CD8-positive, alpha-beta memory T cell (primary cell): ENCODE data around the gene DUOXA2. TPM values are rescaled to one million over a fixed set of nuclear protein-coding genes. Genes with fewer than 3 reads are reported as not detected.

ENCODE experiments used
- CTCF ChIA-PET: fragments of 350-600 bp; sonication (Branson Sonifier 250); formaldehyde crosslinking; loops from one replicate; lab custom pipeline; 2021; ENCODE audit warnings: antibody characterized with exemption; lab: Charles Lee
- POLR2A ChIA-PET: fragments of 350-600 bp; sonication (Branson Sonifier 250); formaldehyde crosslinking; loops from one replicate; lab custom pipeline; 2021; ENCODE audit warnings: antibody characterized with exemption; lab: Charles Lee
- DNase-seq, 5 donors: peaks; one replicate each; pipeline versions ENCODE4 v3.0.0 to v3.0.0-alpha.2; 2020 to 2022; ENCODE audit warnings: mixed read lengths in 1 of 5
- H3K27ac ChIP-seq: one replicate; pipeline ENCODE4 v1.7.0; 2013; ENCODE audit warnings: low read depth, mild to moderate bottlenecking, low read length, moderate library complexity
- H3K27me3 ChIP-seq: 2 replicates; pipeline ENCODE4 v1.7.0; 2013; ENCODE audit warnings: low read length, mild to moderate bottlenecking; ENCODE audit not compliant: insufficient read depth, poor library complexity, severe bottlenecking
- H3K36me3 ChIP-seq: 2 replicates; pipeline ENCODE4 v1.7.0; 2013; ENCODE audit warnings: mild to moderate bottlenecking, low read length, moderate library complexity; ENCODE audit not compliant: insufficient read depth
- H3K4me1 ChIP-seq: 2 replicates; pipeline ENCODE4 v1.7.0; 2013; ENCODE audit warnings: mild to moderate bottlenecking, low read length, moderate library complexity; ENCODE audit not compliant: insufficient read depth
- H3K4me3 ChIP-seq: 2 replicates; pipeline ENCODE4 v1.7.0; 2013; ENCODE audit warnings: mild to moderate bottlenecking, low read length
- H3K9me3 ChIP-seq: 2 replicates; pipeline ENCODE4 v1.7.0; 2013; ENCODE audit warnings: mild to moderate bottlenecking, low read length
- H3K27ac Mint-ChIP-seq, 8 donors: one replicate each; pipeline ENCODE4 v1.8.0; 2020 to 2021; ENCODE audit warnings: mixed read lengths in 8 of 8, mild to moderate bottlenecking in 6 of 8, inconsistent platforms in 3 of 8, moderate library complexity in 3 of 8
- H3K27me3 Mint-ChIP-seq, 2 donors: one replicate each; pipeline ENCODE4 v1.8.0; 2020 to 2021; ENCODE audit warnings: mixed read lengths in 2 of 2, mild to moderate bottlenecking in 1 of 2, moderate library complexity in 1 of 2
- H3K36me3 Mint-ChIP-seq, 3 donors: one replicate each; pipeline ENCODE4 v1.8.0; 2020 to 2021; ENCODE audit warnings: mixed read lengths in 3 of 3, inconsistent platforms in 1 of 3, mild to moderate bottlenecking in 1 of 3
- H3K4me1 Mint-ChIP-seq, 3 donors: one replicate each; pipeline ENCODE4 v1.8.0; 2020 to 2021; ENCODE audit warnings: mixed read lengths in 3 of 3, inconsistent platforms in 1 of 3, mild to moderate bottlenecking in 1 of 3
- H3K4me3 Mint-ChIP-seq, 7 donors: one replicate each; pipeline ENCODE4 v1.8.0; 2020 to 2021; ENCODE audit warnings: mixed read lengths in 7 of 7, mild to moderate bottlenecking in 6 of 7, moderate library complexity in 4 of 7, inconsistent platforms in 2 of 7
- H3K9me3 Mint-ChIP-seq, 5 donors: one replicate each; pipeline ENCODE4 v1.8.0; 2020 to 2022; ENCODE audit warnings: mixed read lengths in 5 of 5, mild to moderate bottlenecking in 3 of 5, moderate library complexity in 2 of 5, inconsistent platforms in 1 of 5
- polyA plus RNA-seq: library from polyadenylated mRNA; unstranded; fragments of 300-500 nt; fragmentation: Illumina TruSeq; gene quantifications from one replicate; pipeline ENCODE4 v1.2.3, GENCODE V29; 2021
- total RNA-seq, 2 experiments: library from RNA; stranded (reverse); gene quantifications; one replicate each; pipeline ENCODE4 v1.2.3, GENCODE V29; 2021

The DUOXA2 gene
- total and polyA plus RNA-seq, 3 experiments from 2014 or later, result not detected

DNA sequence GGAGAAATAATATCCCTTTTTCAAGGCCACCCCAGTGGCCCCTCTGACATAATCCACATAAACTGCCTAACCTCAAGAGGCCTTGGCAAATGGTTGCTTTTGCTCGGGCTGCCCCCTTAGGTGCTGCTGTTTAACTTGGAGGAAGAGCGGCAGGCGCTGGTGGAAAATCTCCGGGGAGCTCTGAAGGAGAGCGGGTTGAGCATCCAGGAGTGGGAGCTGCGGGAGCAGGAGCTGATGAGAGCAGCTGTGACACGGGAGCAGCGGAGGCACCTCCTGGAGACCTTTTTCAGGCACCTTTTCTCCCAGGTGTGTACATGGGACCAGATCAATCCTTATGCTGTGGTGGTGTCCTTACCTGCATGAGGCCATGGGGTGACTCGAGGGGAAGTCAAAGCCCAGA, 30.6 kb downstream of the DUOXA2 start:
- Mint-ChIP-seq H3K27ac (peak overlapping the region in 1 of 8 donors; percentile 38), H3K4me1 (no peaks in the 10 kb centered on the region), H3K9me3 (no peaks in the 10 kb centered on the region), H3K27me3 (peaks cover 0 to 2% of the 10 kb centered on the region in 2 donors), H3K36me3 (peaks cover 0 to 3% (median 0%) of the 10 kb centered on the region in 3 donors), H3K4me3 (no peak overlapping the region)
- no peak overlapping the region for H3K27ac ChIP-seq
- POLR2A ChIA-PET, result no interaction called here
- no peaks in the 10 kb centered on the region for H3K27me3 ChIP-seq
- no peaks in the 10 kb centered on the region for H3K4me1 ChIP-seq
- no peak for DNase-seq
- H3K9me3 ChIP-seq, result no peaks in the 10 kb centered on the region
- H3K4me3 ChIP-seq, result no peak overlapping the region
- CTCF ChIA-PET, result interaction anchor here (0.9 kb wide), 1 partner anchor 18 kb away, joined by 3 read pairs; no protein-coding TSS in a partner anchor
- no peaks in the 10 kb centered on the region for H3K36me3 ChIP-seq

DNA sequence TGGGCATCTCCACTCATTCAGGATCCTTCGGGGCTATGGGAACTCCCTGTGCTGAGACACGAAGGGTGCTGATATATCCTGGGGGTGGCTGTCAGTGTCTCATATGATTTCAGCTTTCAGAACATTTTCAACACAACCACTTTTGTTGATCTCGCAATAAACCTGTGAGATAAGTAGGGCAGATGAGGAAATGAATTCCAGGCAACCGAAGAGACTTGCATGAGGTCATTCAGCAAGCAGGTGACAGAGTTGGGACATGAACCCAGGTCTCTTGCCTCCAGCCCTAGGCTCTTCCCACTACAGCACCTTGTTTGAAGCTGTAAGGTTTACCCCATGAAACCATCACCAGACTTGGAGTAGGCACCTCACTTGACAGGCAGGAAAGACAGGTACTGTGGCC, 32.3 kb downstream of the DUOXA2 start:
- H3K4me3 ChIP-seq, result no peak overlapping the region
- no peaks in the 10 kb centered on the region for H3K36me3 ChIP-seq
- no peaks in the 10 kb centered on the region for H3K9me3 ChIP-seq
- no peaks in the 10 kb centered on the region for H3K4me1 Mint-ChIP-seq
- no peak overlapping the region for H3K27ac Mint-ChIP-seq
- H3K27ac ChIP-seq, result no peak overlapping the region
- H3K4me3 Mint-ChIP-seq, result no peak overlapping the region
- ChIA-PET POLR2A (no interaction called here), CTCF (interaction anchor here (2.0 kb wide), 1 partner anchor 28 kb away, joined by 7 read pairs; no protein-coding TSS in a partner anchor)
- no peaks in the 10 kb centered on the region for H3K27me3 ChIP-seq
- H3K36me3 Mint-ChIP-seq, result peaks cover 0 to 8% (median 0%) of the 10 kb centered on the region in 3 donors
- no peaks in the 10 kb centered on the region for H3K9me3 Mint-ChIP-seq
- peaks cover 0 to 2% of the 10 kb centered on the region in 2 donors for H3K27me3 Mint-ChIP-seq
- H3K4me1 ChIP-seq, result no peaks in the 10 kb centered on the region
- DNase-seq, result no peak

DNA sequence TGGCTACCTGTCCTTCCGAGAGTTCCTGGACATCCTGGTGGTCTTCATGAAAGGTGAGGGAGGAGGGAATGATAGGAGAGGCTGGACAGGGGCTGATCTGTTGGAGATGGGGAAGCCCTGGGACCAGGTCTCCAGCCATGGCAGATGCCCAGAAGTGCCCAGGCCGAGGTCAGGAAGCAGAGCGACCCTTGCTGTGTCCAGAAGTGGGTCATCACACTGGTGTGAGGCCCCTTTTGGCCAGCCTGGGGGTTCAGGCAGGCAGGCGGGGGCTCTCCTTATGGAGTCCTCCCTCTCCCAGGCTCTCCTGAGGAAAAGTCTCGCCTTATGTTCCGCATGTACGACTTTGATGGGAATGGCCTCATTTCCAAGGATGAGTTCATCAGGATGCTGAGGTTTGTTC, 33.5 kb downstream of the DUOXA2 start:
- H3K36me3 ChIP-seq, result no peaks in the 10 kb centered on the region
- H3K27ac ChIP-seq, result no peak overlapping the region
- CTCF ChIA-PET, result no interaction called here

DNA sequence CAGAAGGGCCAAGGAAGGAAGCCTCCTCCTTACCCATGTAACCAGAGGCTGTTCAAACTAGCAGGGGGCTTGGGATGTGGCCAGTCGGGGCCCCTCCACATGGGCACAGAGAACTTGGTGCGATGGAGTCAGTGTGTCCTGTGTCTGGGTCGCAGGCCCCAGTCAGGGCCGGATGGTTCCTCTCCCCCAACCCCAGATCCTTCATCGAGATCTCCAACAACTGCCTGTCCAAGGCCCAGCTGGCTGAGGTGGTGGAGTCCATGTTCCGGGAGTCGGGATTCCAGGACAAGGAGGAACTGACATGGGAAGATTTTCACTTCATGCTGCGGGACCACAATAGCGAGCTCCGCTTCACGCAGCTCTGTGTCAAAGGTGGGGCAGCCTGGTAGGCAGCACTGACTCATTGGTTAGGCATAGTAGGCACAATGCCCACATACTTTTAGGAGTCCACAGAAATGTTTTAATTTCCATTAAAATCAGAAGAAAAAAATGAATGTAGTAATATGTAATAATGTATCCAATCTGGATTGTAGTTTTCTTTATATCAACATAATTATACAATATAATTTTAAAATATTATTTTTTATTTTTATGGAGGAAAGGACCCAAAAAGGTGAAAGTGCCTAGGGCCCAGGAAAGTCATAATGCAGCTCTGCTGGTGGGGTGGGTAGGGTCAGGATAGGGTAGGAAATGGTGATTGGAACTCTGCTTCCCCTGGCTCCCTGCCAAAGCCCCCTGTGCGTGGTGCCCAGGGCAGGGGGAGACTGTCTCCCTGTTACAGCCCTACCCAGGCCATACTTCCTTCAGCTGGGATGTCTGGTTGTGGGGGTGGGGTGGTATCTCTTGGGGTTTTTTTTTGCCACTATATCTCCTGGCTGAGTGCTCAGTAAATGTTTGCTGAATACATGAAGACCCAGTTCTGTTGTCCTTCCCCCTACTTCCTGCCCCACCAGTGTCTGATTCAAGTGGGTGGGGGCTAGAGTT, 34.2 kb downstream of the DUOXA2 start:
- POLR2A ChIA-PET, result no interaction called here
- Mint-ChIP-seq H3K9me3 (no peaks in the 10 kb centered on the region), H3K4me3 (no peak overlapping the region), H3K27ac (peak overlapping the region in 1 of 8 donors; percentile 47), H3K36me3 (peaks cover 0 to 20% (median 0%) of the 10 kb centered on the region in 3 donors), H3K27me3 (peaks cover 0 to 2% of the 10 kb centered on the region in 2 donors), H3K4me1 (no peaks in the 10 kb centered on the region)
- Histone ChIP-seq H3K36me3 (no peaks in the 10 kb centered on the region), H3K4me3 (no peak overlapping the region), H3K4me1 (no peaks in the 10 kb centered on the region), H3K27me3 (no peaks in the 10 kb centered on the region), H3K9me3 (no peaks in the 10 kb centered on the region), H3K27ac (no peak overlapping the region)
- DNase-seq, result no peak
- CTCF ChIA-PET, result interaction anchor here (1.2 kb wide), 1 partner anchor 19 kb away, joined by 4 read pairs; no protein-coding TSS in a partner anchor

More for the DNA sequence above, 33.5 kb downstream of the DUOXA2 start:
- Histone ChIP-seq H3K9me3 (no peaks in the 10 kb centered on the region), H3K4me1 (no peaks in the 10 kb centered on the region), H3K4me3 (no peak overlapping the region), H3K27me3 (no peaks in the 10 kb centered on the region)
- H3K27me3 Mint-ChIP-seq, result peaks cover 0 to 2% of the 10 kb centered on the region in 2 donors
- no peak overlapping the region for H3K4me3 Mint-ChIP-seq
- POLR2A ChIA-PET, result no interaction called here
- H3K9me3 Mint-ChIP-seq, result no peaks in the 10 kb centered on the region
- H3K27ac Mint-ChIP-seq, result no peak overlapping the region
- no peak for DNase-seq
- H3K36me3 Mint-ChIP-seq, result peaks cover 0 to 17% (median 0%) of the 10 kb centered on the region in 3 donors
- H3K4me1 Mint-ChIP-seq, result no peaks in the 10 kb centered on the region

DNA sequence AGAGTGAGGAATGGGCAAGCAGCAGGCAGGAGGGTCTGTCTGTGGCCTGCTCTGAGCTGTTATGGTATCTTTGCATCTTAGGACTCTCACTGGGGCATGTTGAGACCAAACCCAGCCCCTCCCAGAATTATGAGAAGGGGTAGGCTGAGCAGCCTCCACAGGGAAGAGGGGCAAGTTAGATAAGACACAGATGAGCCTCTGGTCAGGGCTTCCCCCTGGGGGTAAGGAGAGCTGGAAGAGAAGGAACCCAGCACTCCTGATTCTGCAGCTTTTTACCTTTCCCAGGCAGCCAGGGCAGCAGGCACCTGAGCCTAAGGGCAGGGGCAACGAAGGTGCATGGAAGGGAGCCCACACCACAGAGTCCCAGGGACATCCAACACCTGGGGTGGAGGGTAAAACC, 34.9 kb downstream of the DUOXA2 start:
- H3K4me1 ChIP-seq, result no peaks in the 10 kb centered on the region
- Mint-ChIP-seq H3K9me3 (no peaks in the 10 kb centered on the region), H3K27me3 (peaks cover 0 to 2% of the 10 kb centered on the region in 2 donors), H3K36me3 (peaks cover 0 to 20% (median 0%) of the 10 kb centered on the region in 3 donors), H3K4me1 (no peaks in the 10 kb centered on the region), H3K27ac (peak overlapping the region in 1 of 8 donors; percentile 68), H3K4me3 (no peak overlapping the region)
- no peak overlapping the region for H3K4me3 ChIP-seq
- POLR2A ChIA-PET, result no interaction called here
- no peaks in the 10 kb centered on the region for H3K36me3 ChIP-seq
- CTCF ChIA-PET, result interaction anchor here (1.2 kb wide), 1 partner anchor 18 kb away, joined by 4 read pairs; no protein-coding TSS in a partner anchor
- no peaks in the 10 kb centered on the region for H3K9me3 ChIP-seq
- DNase-seq, result no peak
- no peak overlapping the region for H3K27ac ChIP-seq
- H3K27me3 ChIP-seq, result no peaks in the 10 kb centered on the region

DNA sequence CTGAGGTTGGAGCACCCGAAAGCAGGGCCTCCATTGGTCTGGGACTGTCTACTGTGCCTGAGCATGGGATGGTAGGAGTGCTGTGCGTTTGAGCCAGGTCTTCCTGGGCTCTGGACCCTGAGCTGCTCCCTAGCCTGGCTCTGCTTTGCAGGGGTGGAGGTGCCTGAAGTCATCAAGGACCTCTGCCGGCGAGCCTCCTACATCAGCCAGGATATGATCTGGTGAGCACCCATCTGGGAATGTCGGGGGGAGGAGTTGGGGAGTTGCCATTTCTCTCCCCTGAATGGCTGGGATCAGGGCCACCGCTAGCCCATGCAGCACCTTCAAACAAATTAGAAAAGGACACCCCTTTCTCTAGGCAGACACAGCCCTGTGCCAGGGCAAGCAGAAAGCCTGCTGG, 36.4 kb downstream of the DUOXA2 start:
- Histone ChIP-seq H3K4me3 (no peak overlapping the region), H3K4me1 (no peaks in the 10 kb centered on the region), H3K9me3 (no peaks in the 10 kb centered on the region), H3K27me3 (no peaks in the 10 kb centered on the region), H3K36me3 (no peaks in the 10 kb centered on the region), H3K27ac (no peak overlapping the region)
- ChIA-PET POLR2A (no interaction called here), CTCF (no interaction called here)
- no peaks in the 10 kb centered on the region for H3K4me1 Mint-ChIP-seq
- DNase-seq, result peak in 1 of 5 donors; percentile 4
- H3K36me3 Mint-ChIP-seq, result peaks cover 0 to 20% (median 0%) of the 10 kb centered on the region in 3 donors
- no peaks in the 10 kb centered on the region for H3K9me3 Mint-ChIP-seq
- no peak overlapping the region for H3K27ac Mint-ChIP-seq
- H3K27me3 Mint-ChIP-seq, result no peaks in the 10 kb centered on the region
- H3K4me3 Mint-ChIP-seq, result no peak overlapping the region

DNA sequence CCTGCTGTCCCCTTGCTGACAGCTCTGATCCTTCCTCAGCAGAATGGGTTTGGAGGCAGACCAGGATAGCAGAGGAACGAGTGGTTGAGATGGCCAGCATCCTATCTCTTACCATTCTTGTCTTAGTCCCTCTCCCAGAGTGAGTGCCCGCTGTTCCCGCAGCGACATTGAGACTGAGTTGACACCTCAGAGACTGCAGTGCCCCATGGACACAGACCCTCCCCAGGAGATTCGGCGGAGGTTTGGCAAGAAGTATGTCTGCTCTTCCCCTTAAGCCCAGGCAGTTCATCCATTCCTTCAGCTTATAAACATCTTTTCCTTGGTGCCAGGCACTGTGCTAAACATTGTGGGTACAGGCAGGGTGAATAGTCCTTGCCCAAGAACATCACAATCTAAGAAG, 36.9 kb downstream of the DUOXA2 start:
- Mint-ChIP-seq H3K27me3 (no peaks in the 10 kb centered on the region), H3K27ac (no peak overlapping the region), H3K9me3 (no peaks in the 10 kb centered on the region), H3K4me3 (no peak overlapping the region), H3K4me1 (no peaks in the 10 kb centered on the region), H3K36me3 (peaks cover 0 to 20% (median 0%) of the 10 kb centered on the region in 3 donors)
- no peak overlapping the region for H3K4me3 ChIP-seq
- H3K36me3 ChIP-seq, result no peaks in the 10 kb centered on the region
- CTCF ChIA-PET, result no interaction called here
- H3K27me3 ChIP-seq, result no peaks in the 10 kb centered on the region
- POLR2A ChIA-PET, result no interaction called here
- H3K27ac ChIP-seq, result no peak overlapping the region
- no peaks in the 10 kb centered on the region for H3K9me3 ChIP-seq
- H3K4me1 ChIP-seq, result no peaks in the 10 kb centered on the region
- no peak for DNase-seq
